ENCODE measurements around the gene AKAP13.
"Not testable (repeated sequence)": the region's sequence is repeated elsewhere in the genome, so short reads cannot be mapped to it uniquely, and the experiment has no call there.

The AKAP13 gene

DNA sequence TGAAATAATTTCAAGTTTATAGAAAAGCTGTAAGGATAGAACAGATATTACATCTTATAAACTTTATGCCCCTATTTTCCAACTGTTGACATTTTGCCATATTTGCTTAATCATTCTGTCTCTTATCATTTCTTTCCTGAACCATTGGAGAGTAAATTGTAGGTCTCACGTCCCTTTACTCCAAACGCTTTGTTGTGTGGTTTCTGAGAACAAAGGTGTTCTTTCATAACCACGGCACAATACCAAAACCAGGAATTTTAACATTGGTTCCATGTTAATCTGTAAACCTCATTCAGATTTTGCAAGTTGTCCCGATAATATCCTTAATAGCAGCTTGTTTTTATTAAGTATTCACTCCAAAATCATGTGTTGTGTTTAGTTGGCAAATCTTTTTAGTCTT, 134.8 kb downstream of the AKAP13 start:
- no peak overlapping the region for H3K4me3 Mint-ChIP-seq
- peaks cover 31% of the 10 kb centered on the region for H3K4me1 Mint-ChIP-seq
- no peak for ATAC-seq
- H3K36me3 Mint-ChIP-seq: no peaks in the 10 kb centered on the region
- no peaks in the 10 kb centered on the region for H3K9me3 Mint-ChIP-seq
- no peak overlapping the region for H3K27ac Mint-ChIP-seq
- no peak for DNase-seq (ENCODE audit: low spot score in 2 of 2)

- ATAC-seq: no peak
- Mint-ChIP-seq H3K4me3 (no peak overlapping the region), H3K27ac (no peak overlapping the region), H3K9me3 (no peaks in the 10 kb centered on the region), H3K4me1 (peaks cover 30% of the 10 kb centered on the region), H3K36me3 (no peaks in the 10 kb centered on the region)
- DNase-seq (ENCODE audit: low spot score in 2 of 2): no peak
Measured at GRCh38 chr15:85517086-85517485, 136.7 kb downstream of the AKAP13 start.

DNA sequence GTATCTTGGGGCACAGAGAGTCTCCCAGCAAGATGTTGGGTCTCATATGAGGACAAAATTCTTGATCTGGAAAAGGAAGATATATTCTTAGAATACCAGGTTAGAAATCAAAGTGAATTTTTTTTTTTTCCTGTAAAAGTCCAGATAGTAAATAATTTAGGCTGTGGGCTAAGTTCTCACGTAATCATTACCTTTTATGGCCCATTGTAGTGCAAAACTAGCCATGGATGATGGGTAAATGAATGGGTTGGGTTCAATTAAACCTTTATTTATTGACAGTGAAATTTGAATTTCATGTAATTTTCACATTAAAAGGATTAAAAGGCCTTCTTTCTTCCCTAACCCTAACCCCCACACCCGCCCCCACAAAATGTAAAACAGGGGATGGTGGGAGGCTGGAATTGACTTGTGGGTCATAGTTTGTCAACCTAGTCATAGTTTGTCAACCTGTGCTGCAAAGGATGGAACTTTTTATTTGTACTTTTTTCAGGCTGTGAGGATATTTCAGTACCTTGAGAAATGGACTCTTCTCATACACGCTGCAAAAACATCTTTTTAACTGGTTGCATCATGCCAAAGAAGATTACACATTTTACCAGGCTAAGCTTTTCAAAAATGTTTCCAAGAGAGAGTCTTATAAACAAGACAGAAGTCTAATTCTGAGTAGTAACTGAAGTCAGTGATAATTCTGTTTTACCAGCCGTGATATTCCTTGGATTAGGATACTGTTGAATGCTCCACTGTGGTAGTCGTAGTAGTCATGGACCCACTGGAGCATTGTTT, 138.8 kb downstream of the AKAP13 start:
- no peak overlapping the region for H3K27ac Mint-ChIP-seq

DNA sequence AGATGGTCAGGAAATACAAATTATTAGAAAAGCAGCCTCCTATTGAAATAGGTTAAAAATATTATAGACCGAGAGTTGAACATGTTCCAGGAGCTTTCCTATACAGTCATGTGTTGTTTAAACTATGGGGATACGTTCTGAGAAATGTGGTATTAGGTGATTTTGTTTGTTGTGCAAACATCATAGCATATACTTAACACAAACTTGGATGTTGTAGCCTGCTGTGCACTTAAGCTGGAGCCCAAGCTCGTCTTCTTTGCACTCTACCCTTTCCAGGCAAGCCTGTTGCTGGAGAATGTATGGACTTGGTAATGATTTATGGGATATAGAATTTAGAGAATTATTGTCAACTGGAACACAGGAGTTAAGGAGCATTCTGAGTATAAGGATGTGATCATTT, 140.2 kb downstream of the AKAP13 start:
- H3K36me3 Mint-ChIP-seq: peaks cover 10% of the 10 kb centered on the region
- no peak overlapping the region for H3K27ac Mint-ChIP-seq
- no peak for DNase-seq (ENCODE audit: low spot score in 2 of 2)
- peaks cover 38% of the 10 kb centered on the region for H3K4me1 Mint-ChIP-seq
- no peak for ATAC-seq
- H3K9me3 Mint-ChIP-seq: peaks cover 3% of the 10 kb centered on the region
- H3K4me3 Mint-ChIP-seq: no peak overlapping the region

More for the DNA sequence above, 138.8 kb downstream of the AKAP13 start:
- Mint-ChIP-seq H3K4me1 (peaks cover 34% of the 10 kb centered on the region), H3K36me3 (peaks cover 10% of the 10 kb centered on the region), H3K9me3 (peaks cover 3% of the 10 kb centered on the region), H3K4me3 (no peak overlapping the region)
- ATAC-seq: no peak
- no peak for DNase-seq (ENCODE audit: low spot score in 2 of 2)

GRCh38 chr15:85523530-85523929, 143.1 kb downstream of the AKAP13 start:
- Mint-ChIP-seq H3K4me3 (peak overlapping the region; percentile 6), H3K4me1 (peaks cover 41% of the 10 kb centered on the region), H3K9me3 (peaks cover 3% of the 10 kb centered on the region), H3K27ac (peak overlapping the region; percentile 82), H3K36me3 (peaks cover 18% of the 10 kb centered on the region)
- ATAC-seq: no peak
- DNase-seq (ENCODE audit: low spot score in 2 of 2): no peak

DNA sequence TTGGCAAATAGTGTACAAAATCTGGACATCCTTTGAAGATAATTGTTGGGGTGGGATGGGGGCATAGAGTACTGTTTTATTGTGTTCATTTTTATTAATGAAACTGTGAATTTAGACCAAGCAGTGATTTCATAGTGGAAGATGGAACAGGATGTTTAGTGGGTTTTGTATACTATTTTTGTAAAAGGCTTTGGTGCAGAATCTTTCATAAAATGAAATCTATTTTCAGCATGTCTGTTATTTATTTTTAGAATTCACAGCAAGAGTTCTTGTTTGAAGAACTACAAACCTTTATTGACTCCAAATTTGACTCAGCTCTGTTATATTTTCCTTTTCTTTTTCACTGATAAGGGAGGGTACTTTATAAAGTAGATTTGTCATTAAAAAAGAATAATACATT, 145.4 kb downstream of the AKAP13 start:
- peaks cover 18% of the 10 kb centered on the region for H3K36me3 Mint-ChIP-seq
- peaks cover 3% of the 10 kb centered on the region for H3K9me3 Mint-ChIP-seq
- peaks cover 40% of the 10 kb centered on the region for H3K4me1 Mint-ChIP-seq
- H3K27ac Mint-ChIP-seq: peak overlapping the region; percentile 47
- DNase-seq (ENCODE audit: low spot score in 2 of 2) (no peak), ATAC-seq (no peak)
- no peak overlapping the region for H3K4me3 Mint-ChIP-seq

DNA sequence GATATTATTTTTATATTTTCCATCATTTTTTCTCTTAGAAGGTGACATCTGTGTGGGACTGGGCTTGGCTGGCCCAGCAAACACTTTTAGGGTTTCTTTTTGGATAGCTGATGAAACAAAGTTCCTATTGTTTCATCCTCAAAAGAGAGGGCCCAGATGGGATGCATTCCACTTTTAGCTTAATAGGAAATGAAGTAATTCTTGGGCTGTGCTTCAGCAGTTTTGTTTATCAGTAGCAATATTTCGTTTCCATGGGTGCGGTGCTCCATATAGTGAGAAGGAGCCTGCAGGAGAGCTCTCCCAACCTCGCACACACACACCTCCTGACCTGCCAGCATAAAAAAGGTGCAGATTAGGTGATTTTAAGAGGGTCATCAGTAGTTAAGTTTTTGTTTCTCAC, 147.5 kb downstream of the AKAP13 start:
- Mint-ChIP-seq H3K4me3 (no peak overlapping the region), H3K9me3 (peaks cover 3% of the 10 kb centered on the region), H3K27ac (no peak overlapping the region), H3K4me1 (peaks cover 44% of the 10 kb centered on the region), H3K36me3 (peaks cover 16% of the 10 kb centered on the region)
- DNase-seq (ENCODE audit: low spot score in 2 of 2) (no peak), ATAC-seq (no peak)

- H3K9me3 Mint-ChIP-seq: no peaks in the 10 kb centered on the region
- no peak overlapping the region for H3K27ac Mint-ChIP-seq
- ATAC-seq (no peak), DNase-seq (ENCODE audit: low spot score in 2 of 2) (no peak)
- H3K36me3 Mint-ChIP-seq: peaks cover 23% of the 10 kb centered on the region
- peaks cover 47% of the 10 kb centered on the region for H3K4me1 Mint-ChIP-seq
- H3K4me3 Mint-ChIP-seq: no peak overlapping the region
Measured at GRCh38 chr15:85530079-85530478, 149.7 kb downstream of the AKAP13 start.

- no peak for DNase-seq (ENCODE audit: low spot score in 2 of 2)
- ATAC-seq: no peak
- Mint-ChIP-seq H3K9me3 (no peaks in the 10 kb centered on the region), H3K4me1 (peaks cover 48% of the 10 kb centered on the region), H3K36me3 (peaks cover 33% of the 10 kb centered on the region), H3K4me3 (no peak overlapping the region), H3K27ac (no peak overlapping the region)
Measured at GRCh38 chr15:85531083-85531482, 150.7 kb downstream of the AKAP13 start.

GRCh38 chr15:85532689-85533088, 152.3 kb downstream of the AKAP13 start:
- H3K36me3 Mint-ChIP-seq: peaks cover 28% of the 10 kb centered on the region
- no peak overlapping the region for H3K4me3 Mint-ChIP-seq
- peaks cover 43% of the 10 kb centered on the region for H3K4me1 Mint-ChIP-seq
- no peak for DNase-seq (ENCODE audit: low spot score in 2 of 2)
- no peak overlapping the region for H3K27ac Mint-ChIP-seq
- no peak for ATAC-seq
- H3K9me3 Mint-ChIP-seq: no peaks in the 10 kb centered on the region

DNA sequence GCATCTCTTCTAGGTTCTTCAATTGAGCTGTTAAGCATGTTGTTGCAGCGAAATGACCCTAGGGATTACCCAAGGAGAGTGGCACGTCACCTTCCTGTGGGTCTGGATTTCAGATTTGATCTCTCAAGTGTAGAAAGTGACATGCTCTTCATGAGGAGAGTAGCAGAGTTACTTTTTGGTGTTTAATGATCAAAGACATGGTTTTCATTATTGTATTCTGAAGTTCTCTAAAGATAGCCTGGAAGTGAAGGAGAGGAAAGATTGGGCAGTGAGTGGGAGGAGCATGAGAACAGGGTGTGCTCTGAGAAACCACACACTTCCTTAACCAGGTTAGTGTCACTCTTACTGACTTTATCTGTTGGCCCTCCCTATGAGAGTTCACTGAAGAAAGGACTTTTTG, 153.6 kb downstream of the AKAP13 start:
- ATAC-seq: peak; percentile 78
- Mint-ChIP-seq H3K27ac (no peak overlapping the region), H3K36me3 (peaks cover 28% of the 10 kb centered on the region), H3K4me1 (peaks cover 43% of the 10 kb centered on the region), H3K9me3 (no peaks in the 10 kb centered on the region), H3K4me3 (peak overlapping the region; percentile 21)
- no peak for DNase-seq (ENCODE audit: low spot score in 2 of 2)

DNA sequence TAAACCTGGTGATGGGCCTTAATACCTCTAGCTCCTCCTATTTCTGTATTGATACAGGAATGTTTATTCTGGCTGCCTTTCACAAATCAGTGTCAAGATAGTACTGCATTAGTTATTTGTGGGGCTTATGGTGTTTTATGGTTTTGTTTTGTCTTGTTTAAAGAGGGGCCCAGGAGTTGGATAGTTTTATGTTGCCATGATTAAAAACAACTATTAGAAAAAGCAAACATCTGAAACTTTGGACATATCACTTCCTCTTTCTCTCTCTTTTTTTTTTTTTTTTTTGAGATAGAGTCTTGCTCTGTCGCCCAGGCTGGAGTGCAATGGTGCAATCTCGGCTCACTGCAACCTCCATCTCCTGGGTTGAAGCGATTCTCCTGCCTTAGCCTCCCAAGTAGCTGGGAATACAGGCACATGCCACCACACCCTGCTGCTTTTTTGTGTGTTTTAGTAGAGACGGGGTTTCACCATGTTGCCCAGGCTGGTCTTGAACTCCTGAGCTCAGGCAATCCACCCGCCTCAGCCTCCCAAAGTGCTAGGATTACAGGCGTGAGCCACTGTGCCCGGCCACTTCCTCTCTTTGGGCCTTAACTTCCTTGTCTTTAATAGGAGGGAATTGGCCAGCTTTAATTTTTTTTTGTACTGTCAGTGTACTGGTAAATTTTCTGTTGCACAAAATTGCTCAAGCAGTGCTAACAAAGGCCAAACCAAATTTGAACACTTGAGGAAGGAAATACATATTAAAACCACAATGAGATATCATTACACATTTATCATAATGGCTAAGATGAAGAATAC, 155.3 kb downstream of the AKAP13 start:
- DNase-seq (ENCODE audit: low spot score in 2 of 2); ATAC-seq; H3K9me3 Mint-ChIP-seq; H3K4me3 Mint-ChIP-seq; H3K27ac Mint-ChIP-seq: not testable (repeated sequence)
- H3K4me1 Mint-ChIP-seq: peaks cover 54% of the 10 kb centered on the region
- H3K36me3 Mint-ChIP-seq: peaks cover 28% of the 10 kb centered on the region

- DNase-seq (ENCODE audit: low spot score in 2 of 2) (no peak), ATAC-seq (no peak)
- no peaks in the 10 kb centered on the region for H3K9me3 Mint-ChIP-seq
- peaks cover 60% of the 10 kb centered on the region for H3K4me1 Mint-ChIP-seq
- H3K36me3 Mint-ChIP-seq: peaks cover 28% of the 10 kb centered on the region
- no peak overlapping the region for H3K27ac Mint-ChIP-seq
- H3K4me3 Mint-ChIP-seq: no peak overlapping the region
Measured at GRCh38 chr15:85536341-85536740, 155.9 kb downstream of the AKAP13 start.

- Mint-ChIP-seq H3K27ac (no peak overlapping the region), H3K4me3 (no peak overlapping the region), H3K9me3 (no peaks in the 10 kb centered on the region), H3K36me3 (peaks cover 30% of the 10 kb centered on the region), H3K4me1 (peaks cover 61% of the 10 kb centered on the region)
- ATAC-seq: no peak
- DNase-seq (ENCODE audit: low spot score in 2 of 2): no peak
Measured at GRCh38 chr15:85539491-85539890, 159.1 kb downstream of the AKAP13 start.

- no peak for ATAC-seq
- DNase-seq (ENCODE audit: low spot score in 2 of 2): no peak
- Mint-ChIP-seq H3K4me1 (peaks cover 62% of the 10 kb centered on the region), H3K36me3 (peaks cover 26% of the 10 kb centered on the region), H3K27ac (no peak overlapping the region), H3K4me3 (no peak overlapping the region), H3K9me3 (no peaks in the 10 kb centered on the region)
Measured at GRCh38 chr15:85540085-85540797, 159.8 kb downstream of the AKAP13 start.

All from stimulated activated effector memory CD8-positive, alpha-beta T cell treated with anti-CD3 and anti-CD28 coated beads, Interleukin-12 subunit alpha, Interleukin-12 subunit beta, amount 100 ng/mL, for 72 hours (primary cell).